ENCODE measurements around the gene EHBP1L1. TPM values are rescaled to one million over a fixed set of nuclear protein-coding genes. Genes with fewer than 3 reads are reported as not detected.

The EHBP1L1 gene
- total RNA-seq = 55.9 and 64.3 TPM in 2 replicates

DNA sequence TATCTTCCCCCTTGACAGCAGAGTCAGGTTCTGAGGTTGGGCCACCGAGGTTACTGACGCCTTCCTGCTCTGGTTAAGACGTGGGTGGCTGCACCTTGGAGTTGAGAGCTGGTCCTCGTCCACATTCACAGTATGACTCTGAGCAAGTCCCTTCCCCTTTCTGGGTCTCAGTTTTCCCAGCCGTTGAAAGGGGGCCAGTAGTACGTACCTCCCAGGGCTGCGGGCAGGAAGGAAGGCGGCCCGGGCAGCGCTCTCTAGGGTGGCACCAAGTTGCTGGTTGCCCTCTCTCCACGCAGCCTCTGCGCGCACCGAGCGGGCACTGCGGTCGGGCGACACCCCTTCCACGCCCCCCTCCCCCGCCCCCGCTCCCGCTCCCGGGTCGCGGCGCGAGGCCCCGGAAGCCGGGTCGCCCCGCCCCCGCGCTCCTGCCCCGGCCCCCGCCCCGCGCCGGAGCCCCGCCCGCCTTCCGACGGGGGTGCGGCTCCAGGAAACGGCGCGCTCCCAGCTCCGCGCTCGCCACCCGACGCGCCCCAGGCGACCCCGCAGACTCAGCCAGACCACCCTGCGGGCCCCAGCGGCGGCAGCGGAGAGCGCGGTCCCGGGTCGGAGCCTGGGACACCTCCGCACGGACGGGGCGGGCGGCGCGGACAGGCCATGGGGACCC, at the start of gene EHBP1L1:
Gene EHBP1L1, plus strand, starts transcription at position 486 of the 664 bp plus-strand sequence. CDS start 250 bp downstream, outside the sequence.

GRCh38 chr11:65558002-65558929, 17.6 kb upstream of the EHBP1L1 start, which contains the start of gene LTBP3:
Gene LTBP3 (minus strand): TSS chr11:65558359. CDS start chr11:65557959, 400 bp downstream.

DNA sequence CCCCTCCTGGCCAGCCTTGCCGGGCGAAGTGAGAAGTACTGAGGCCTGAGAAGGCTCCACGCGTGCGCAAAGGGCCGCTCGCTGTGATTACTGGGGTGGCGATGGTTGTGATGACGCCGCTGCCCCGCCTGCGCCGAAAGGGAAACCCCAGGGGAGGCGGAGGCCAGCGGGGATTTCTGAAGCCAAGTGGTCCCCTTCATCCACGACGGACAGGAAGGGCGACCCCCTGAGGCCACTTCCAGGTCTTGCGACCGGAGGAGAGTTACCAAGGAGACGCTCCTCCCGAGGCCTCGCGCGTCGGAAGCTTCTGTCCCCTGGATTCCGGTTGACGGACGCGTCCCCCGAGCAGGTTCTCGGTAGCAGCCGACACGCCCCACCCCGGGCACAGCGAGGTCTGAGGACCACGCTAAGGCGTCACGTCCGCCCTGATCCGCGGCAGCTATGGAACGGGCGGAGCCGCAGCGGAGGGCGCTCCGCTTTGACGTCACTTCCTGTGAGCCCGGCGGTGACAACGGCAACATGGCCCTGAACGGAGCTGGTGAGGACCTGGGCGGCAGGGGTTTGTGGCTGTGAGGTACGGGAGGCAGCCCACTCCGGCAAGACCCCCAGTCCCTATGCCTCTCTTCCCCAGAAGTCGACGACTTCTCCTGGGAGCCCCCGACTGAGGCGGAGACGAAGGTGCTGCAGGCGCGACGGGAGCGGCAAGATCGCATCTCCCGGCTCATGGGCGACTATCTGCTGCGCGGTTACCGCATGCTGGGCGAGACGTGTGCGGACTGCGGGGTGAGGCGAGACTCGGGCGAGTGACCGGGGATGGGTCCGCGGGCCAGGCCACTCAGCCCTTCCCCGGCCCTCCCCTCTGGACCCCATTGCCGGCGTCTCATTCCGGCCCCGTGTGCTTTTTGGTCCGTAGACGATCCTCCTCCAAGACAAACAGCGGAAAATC, 5.6 kb upstream of the EHBP1L1 start, which contains the start of gene ZNRD2:
Gene ZNRD2, plus strand, starts transcription at position 505 of the 946 bp plus-strand sequence. Its CDS starts 15 bp downstream, at position 520.

GRCh38 chr11:65572356-65573051, 3.3 kb upstream of the EHBP1L1 start, which contains the start of gene FAM89B:
Gene FAM89B (plus strand): TSS chr11:65572538. CDS start chr11:65572670, 132 bp downstream.

DNA sequence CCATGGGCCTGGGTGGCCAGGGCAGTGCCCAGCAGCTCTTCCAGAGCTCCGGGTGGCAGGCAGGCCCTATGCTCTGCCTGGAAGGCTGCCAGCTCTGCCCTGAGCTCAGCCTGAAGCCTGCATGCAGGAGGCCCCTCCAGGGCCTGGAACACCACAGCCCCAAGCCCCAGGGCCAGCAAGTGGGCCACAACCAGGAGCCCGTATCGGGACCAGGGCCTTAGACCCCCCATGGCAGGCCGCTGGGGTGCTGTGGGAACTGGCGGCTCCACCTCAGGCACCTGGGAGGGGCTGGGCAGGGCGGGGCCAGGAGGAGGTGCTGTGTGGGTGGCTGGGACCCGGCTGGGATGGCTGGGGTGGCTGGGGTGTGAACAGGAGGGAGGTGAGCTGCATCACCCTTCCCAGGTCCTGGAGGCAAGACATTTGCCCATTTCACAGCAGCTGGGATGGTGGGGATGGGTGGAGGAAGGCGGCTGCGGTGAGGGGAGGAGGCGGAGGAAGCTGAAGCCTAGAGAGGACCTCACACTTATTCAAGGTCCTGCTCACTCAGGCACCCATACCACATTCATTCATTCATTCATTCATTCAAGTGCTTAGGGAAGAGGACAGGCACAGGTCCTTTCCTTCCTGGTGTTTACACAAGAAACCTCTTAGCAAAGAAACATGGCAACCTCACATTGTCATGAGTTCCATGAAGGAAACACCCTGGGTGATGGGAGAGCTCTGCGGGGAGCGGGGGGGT, 19.9 kb downstream of the EHBP1L1 start, which contains the start of gene KCNK7:
Gene KCNK7, minus strand, starts transcription at position 258 of the 739 bp plus-strand sequence. Its CDS starts 28 bp downstream, at position 230.

GRCh38 chr11:65615229-65615949, 39.5 kb downstream of the EHBP1L1 start, which contains the start of gene PCNX3:
Gene PCNX3 (plus strand): TSS chr11:65615776. CDS start chr11:65616312, 536 bp downstream.

DNA sequence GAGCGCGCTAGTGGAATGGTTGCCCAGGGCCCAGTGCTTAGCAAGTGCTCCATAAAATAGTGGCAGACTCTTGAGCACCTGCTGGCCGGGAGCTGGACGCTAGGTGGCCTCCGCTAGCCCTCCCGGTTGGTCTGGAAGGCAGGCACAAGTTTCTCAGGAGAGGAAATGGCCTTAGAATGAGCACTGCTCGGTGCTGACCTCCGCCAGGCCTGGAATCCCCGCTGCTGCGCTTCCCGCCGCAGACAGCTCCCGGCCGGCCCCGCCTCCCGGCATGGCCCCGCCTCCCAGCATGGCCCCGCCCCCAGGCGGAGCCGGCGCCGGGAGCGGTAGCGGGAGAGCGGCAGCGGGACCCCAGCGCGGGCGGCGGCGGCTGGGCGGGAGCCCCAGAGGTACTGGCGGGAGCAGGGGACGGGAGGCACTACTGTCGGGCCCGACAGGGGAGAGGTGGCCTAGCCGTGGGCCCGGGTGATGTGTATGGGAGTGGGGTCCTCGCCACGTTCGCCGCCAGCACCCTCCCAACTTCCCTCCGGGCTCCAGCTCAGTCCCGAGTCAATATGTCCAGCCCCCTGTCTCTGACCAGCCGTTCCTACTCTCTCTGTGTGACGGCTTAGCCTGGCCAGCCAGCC, 62.1 kb downstream of the EHBP1L1 start, which contains the start of gene SIPA1:
Gene SIPA1, plus strand, starts transcription at position 308 of the 626 bp plus-strand sequence. CDS start 2,821 bp downstream, outside the sequence.

Small RNAs within 50 kb of the gene (small RNA-seq; reads per million reads assigned to genes)
- gene AP001362.1 (not detected), gene MIR4690 (not detected)

Other genes with a start within 250 kb of the EHBP1L1 start
- gene DPF2, start 242.2 kb upstream of the EHBP1L1 start, total RNA-seq = 56.3 and 60.6 TPM in 2 replicates
- 0.12 TPM in 1 of 2 replicates, not detected in the other for gene TIGD3, start 221.3 kb upstream of the EHBP1L1 start, total RNA-seq
- gene SLC25A45, start 193.4 kb upstream of the EHBP1L1 start, total RNA-seq = 5.3 and 8.0 TPM in 2 replicates
- 70.2 and 77.1 TPM in 2 replicates for gene FRMD8, start 189.4 kb upstream of the EHBP1L1 start, total RNA-seq
- 553 and 658 TPM in 2 replicates for gene NEAT1, start 153.3 kb upstream of the EHBP1L1 start, total RNA-seq
- 16,813 and 19,611 TPM in 2 replicates for gene MALAT1, start 77.0 kb upstream of the EHBP1L1 start, total RNA-seq
- gene SCYL1, start 51.0 kb upstream of the EHBP1L1 start, total RNA-seq = 116 and 125 TPM in 2 replicates
- 21.3 and 22.8 TPM in 2 replicates for gene LTBP3, start 17.7 kb upstream of the EHBP1L1 start, total RNA-seq
- gene ZNRD2, start 5.6 kb upstream of the EHBP1L1 start, total RNA-seq = 36.1 and 38.3 TPM in 2 replicates
- 26.8 and 29.6 TPM in 2 replicates for gene FAM89B, start 3.5 kb upstream of the EHBP1L1 start, total RNA-seq
- gene KCNK7, start 19.7 kb downstream of the EHBP1L1 start, total RNA-seq = not detected in 2 replicates
- gene MAP3K11, start 38.2 kb downstream of the EHBP1L1 start, total RNA-seq = 21.4 and 26.9 TPM in 2 replicates
- gene PCNX3, start 39.7 kb downstream of the EHBP1L1 start, total RNA-seq = 34.7 and 35.2 TPM in 2 replicates
- gene SIPA1, start 62.0 kb downstream of the EHBP1L1 start, total RNA-seq = 25.5 and 32.2 TPM in 2 replicates
- gene RELA, start 86.9 kb downstream of the EHBP1L1 start, total RNA-seq = 35.0 and 40.2 TPM in 2 replicates
- gene KAT5, start 136.2 kb downstream of the EHBP1L1 start, total RNA-seq = 41.7 and 46.7 TPM in 2 replicates
- 19.3 and 27.1 TPM in 2 replicates for gene RNASEH2C, start 144.7 kb downstream of the EHBP1L1 start, total RNA-seq
- 25.0 and 27.6 TPM in 2 replicates for gene AP5B1, start 204.9 kb downstream of the EHBP1L1 start, total RNA-seq
- not detected in 2 replicates for gene OVOL1, start 211.0 kb downstream of the EHBP1L1 start, total RNA-seq